Loucy (cell line): ENCODE data around the gene SLC4A4.

Experiments used
- H2AFZ ChIP-seq: fragments of 200-600 bp; sonication (generic); 2 replicates; pipeline ENCODE4 v1.6.0; 2016; ENCODE audit warnings: antibody characterized with exemption, mild to moderate bottlenecking, low read length, moderate library complexity
- H3F3A ChIP-seq: fragments of 200-600 bp; 2 replicates; pipeline ENCODE4 v1.6.0; 2016; ENCODE audit warnings: antibody characterized with exemption, low read depth, mild to moderate bottlenecking
- H3K27me3 ChIP-seq: fragments of 200-600 bp; sonication (generic); 2 replicates; pipeline ENCODE4 v1.6.1; 2014; ENCODE audit warnings: low read length, mild to moderate bottlenecking; ENCODE audit not compliant: insufficient read depth, poor library complexity, severe bottlenecking
- H3K36me3 ChIP-seq: fragments of 200-600 bp; sonication (generic); 2 replicates; pipeline ENCODE4 v1.6.1; 2016; ENCODE audit warnings: low read length; ENCODE audit not compliant: insufficient read depth
- H3K4me1 ChIP-seq: fragments of 200-600 bp; sonication (generic); 2 replicates; pipeline ENCODE4 v1.5.1; 2014; ENCODE audit warnings: low read length, mild to moderate bottlenecking; ENCODE audit not compliant: insufficient read depth, poor library complexity, severe bottlenecking
- H3K4me2 ChIP-seq: fragments of 200-600 bp; sonication (generic); 2 replicates; pipeline ENCODE4 v1.6.0; 2014; ENCODE audit warnings: antibody characterized with exemption, low read length, low read depth, mild to moderate bottlenecking; ENCODE audit not compliant: poor library complexity, severe bottlenecking
- H3K4me3 ChIP-seq: fragments of 200-600 bp; sonication (generic); 2 replicates; pipeline ENCODE4 v1.5.1; 2014; ENCODE audit warnings: low read length, mild to moderate bottlenecking, mixed read lengths; ENCODE audit not compliant: poor library complexity, severe bottlenecking
- H3K79me2 ChIP-seq: fragments of 200-600 bp; sonication (generic); 2 replicates; pipeline ENCODE4 v1.6.1; 2014; ENCODE audit warnings: low read length; ENCODE audit not compliant: insufficient read depth
- H3K9ac ChIP-seq: fragments of 200-600 bp; sonication (generic); 2 replicates; pipeline ENCODE4 v1.6.0; 2014; ENCODE audit warnings: mild to moderate bottlenecking, low read depth, low read length, moderate library complexity; ENCODE audit not compliant: poor library complexity, severe bottlenecking
- H3K9me2 ChIP-seq: fragments of 200-600 bp; sonication (generic); replicated peaks from 2 replicates; pipeline ENCODE4 v1.6.1; 2016; ENCODE audit warnings: low read depth, low read length, mixed read lengths
- H3K9me3 ChIP-seq: fragments of 200-600 bp; sonication (generic); 2 replicates; pipeline ENCODE4 v1.6.1; 2014; ENCODE audit warnings: mild to moderate bottlenecking, antibody characterized with exemption, low read length, low read depth; ENCODE audit not compliant: insufficient read depth
- H4K20me1 ChIP-seq: fragments of 200-600 bp; sonication (generic); 2 replicates; pipeline ENCODE4 v1.6.0; 2014; ENCODE audit warnings: antibody characterized with exemption, low read length, mild to moderate bottlenecking; ENCODE audit not compliant: insufficient read depth, poor library complexity, severe bottlenecking
- CTCF ChIP-seq: fragments of 200-600 bp; sonication (generic); conservative IDR thresholded peaks from 2 replicates; pipeline ENCODE4 v1.5.1; 2014; ENCODE audit warnings: mild to moderate bottlenecking, antibody characterized with exemption, low read length
- EZH2phosphoT487 ChIP-seq: fragments of 200-600 bp; IDR thresholded peaks from 2 replicates; pipeline ENCODE4 v1.6.1; 2018; ENCODE audit warnings: antibody characterized with exemption, mild to moderate bottlenecking, moderate library complexity, borderline replicate concordance

SLC4A4 gene

GRCh38 chr4:71564775-71565174, 226.0 kb downstream of the SLC4A4 start:
- no peaks in the 10 kb centered on the region for H3K4me1 ChIP-seq
- peaks cover 25% of the 10 kb centered on the region; the same call in 1 of the 2 replicates for H3K36me3 ChIP-seq
- TF ChIP-seq EZH2phosphoT487: no peak
- TF ChIP-seq CTCF: no peak
- no peak overlapping the region for H3K9ac ChIP-seq
- H3K4me3 ChIP-seq: no peak overlapping the region
- no peaks in the 10 kb centered on the region for H3F3A ChIP-seq
- H3K9me2 ChIP-seq: no peaks in the 10 kb centered on the region
- no peaks in the 10 kb centered on the region for H3K9me3 ChIP-seq
- no peaks in the 10 kb centered on the region for H3K79me2 ChIP-seq
- no peak overlapping the region for H3K4me2 ChIP-seq
- no peaks in the 10 kb centered on the region for H4K20me1 ChIP-seq
- H2AFZ ChIP-seq: no peak overlapping the region
- no peaks in the 10 kb centered on the region for H3K27me3 ChIP-seq

- no peaks in the 10 kb centered on the region for H3K27me3 ChIP-seq
- H3F3A ChIP-seq: no peaks in the 10 kb centered on the region
- peaks cover 24% of the 10 kb centered on the region; the same call in 1 of the 2 replicates for H3K36me3 ChIP-seq
- no peaks in the 10 kb centered on the region for H3K9me3 ChIP-seq
- no peak overlapping the region for H3K4me3 ChIP-seq
- no peaks in the 10 kb centered on the region for H3K79me2 ChIP-seq
- no peaks in the 10 kb centered on the region for H3K9me2 ChIP-seq
- TF ChIP-seq EZH2phosphoT487: no peak
- no peak for TF ChIP-seq CTCF
- H2AFZ ChIP-seq: no peak overlapping the region
- H3K4me2 ChIP-seq: no peak overlapping the region
- H3K9ac ChIP-seq: no peak overlapping the region
- H4K20me1 ChIP-seq: no peaks in the 10 kb centered on the region
- no peaks in the 10 kb centered on the region for H3K4me1 ChIP-seq
Observed at GRCh38 chr4:71566856-71567255, 228.0 kb downstream of the SLC4A4 start.

- H3K4me2 ChIP-seq: no peak overlapping the region
- H3K4me1 ChIP-seq: no peaks in the 10 kb centered on the region
- H3K79me2 ChIP-seq: no peaks in the 10 kb centered on the region
- H3K9ac ChIP-seq: no peak overlapping the region
- TF ChIP-seq EZH2phosphoT487 (no peak), CTCF (no peak)
- no peaks in the 10 kb centered on the region for H3K9me3 ChIP-seq
- no peak overlapping the region for H3K4me3 ChIP-seq
- no peaks in the 10 kb centered on the region for H3K27me3 ChIP-seq
- H3F3A ChIP-seq: no peaks in the 10 kb centered on the region
- no peaks in the 10 kb centered on the region for H3K9me2 ChIP-seq
- H2AFZ ChIP-seq: no peak overlapping the region
- no peaks in the 10 kb centered on the region for H4K20me1 ChIP-seq
- peaks cover 24% of the 10 kb centered on the region; the same call in 1 of the 2 replicates for H3K36me3 ChIP-seq
Observed at GRCh38 chr4:71568131-71568530, 229.3 kb downstream of the SLC4A4 start.
